ENCODE data around the gene STK17A.

DNA sequence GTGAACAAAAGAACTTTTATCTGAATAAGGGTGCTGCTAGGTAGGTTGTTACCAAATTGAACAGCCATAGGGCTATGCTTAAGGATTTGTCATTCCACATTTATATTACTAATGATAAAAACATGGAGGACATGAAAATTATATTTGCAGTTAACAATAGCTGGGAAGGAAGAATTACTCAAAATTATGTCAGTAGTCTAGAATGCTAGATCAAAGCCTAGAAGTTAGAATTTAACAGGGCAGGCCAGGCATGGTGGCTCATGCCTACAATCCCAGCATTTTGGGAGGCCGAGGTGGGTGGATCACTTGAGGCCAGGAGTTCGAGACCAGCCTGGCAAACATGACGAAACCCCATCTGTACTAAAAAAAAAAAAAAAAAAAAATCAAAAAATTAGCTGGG lies 9.4 kb downstream of the STK17A start:
- TF ChIP-seq KLF8 (tag by site-specific recombination; IDR thresholded peaks at IDR 0.05) (no peak), ZNF16 (tag by site-specific recombination; IDR thresholded peaks at IDR 0.05; ENCODE audit: low read depth) (no peak), KLF9 (tag by site-specific recombination; IDR thresholded peaks at IDR 0.05; ENCODE audit: low read depth) (no peak), SP7 (tag by site-specific recombination; IDR thresholded peaks at IDR 0.05) (no peak)
- TF ChIP-seq, protein P1, sequence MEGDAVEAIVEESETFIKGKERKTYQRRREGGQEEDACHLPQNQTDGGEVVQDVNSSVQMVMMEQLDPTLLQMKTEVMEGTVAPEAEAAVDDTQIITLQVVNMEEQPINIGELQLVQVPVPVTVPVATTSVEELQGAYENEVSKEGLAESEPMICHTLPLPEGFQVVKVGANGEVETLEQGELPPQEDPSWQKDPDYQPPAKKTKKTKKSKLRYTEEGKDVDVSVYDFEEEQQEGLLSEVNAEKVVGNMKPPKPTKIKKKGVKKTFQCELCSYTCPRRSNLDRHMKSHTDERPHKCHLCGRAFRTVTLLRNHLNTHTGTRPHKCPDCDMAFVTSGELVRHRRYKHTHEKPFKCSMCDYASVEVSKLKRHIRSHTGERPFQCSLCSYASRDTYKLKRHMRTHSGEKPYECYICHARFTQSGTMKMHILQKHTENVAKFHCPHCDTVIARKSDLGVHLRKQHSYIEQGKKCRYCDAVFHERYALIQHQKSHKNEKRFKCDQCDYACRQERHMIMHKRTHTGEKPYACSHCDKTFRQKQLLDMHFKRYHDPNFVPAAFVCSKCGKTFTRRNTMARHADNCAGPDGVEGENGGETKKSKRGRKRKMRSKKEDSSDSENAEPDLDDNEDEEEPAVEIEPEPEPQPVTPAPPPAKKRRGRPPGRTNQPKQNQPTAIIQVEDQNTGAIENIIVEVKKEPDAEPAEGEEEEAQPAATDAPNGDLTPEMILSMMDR (tag by site-specific recombination; IDR thresholded peaks at IDR 0.05) = no peak
